HEK293T (cell line): Measurements from ENCODE around the gene CDKN2B-AS1.

Source experiments
- CTCF ChIA-PET: fragments of 350-600 bp; formaldehyde crosslinking; extraction: SDS; loops from one replicate; lab custom pipeline; 2021; ENCODE audit warnings: antibody characterized with exemption, inconsistent platforms; lab: Yijun Ruan, JAX
- POLR2A ChIA-PET: fragments of 350-600 bp; formaldehyde crosslinking; extraction: SDS; loops from one replicate; lab custom pipeline; 2020; ENCODE audit warnings: antibody characterized with exemption, inconsistent platforms; lab: Yijun Ruan, JAX
- DNase-seq: peaks from one replicate; pipeline ENCODE4 v3.0.0; 2012; ENCODE audit warnings: mixed read lengths; ENCODE audit errors: extremely low spot score
- ARNT ChIP-seq: fragments of 450-650 bp; IDR thresholded peaks from 2 replicates; pipeline ENCODE4 v1.6.1; 2017; ENCODE audit warnings: mild to moderate bottlenecking
- BHLHE40 ChIP-seq: fragments of 450-650 bp; IDR thresholded peaks from 2 replicates; pipeline ENCODE4 v1.6.1; 2016; ENCODE audit warnings: mild to moderate bottlenecking, moderate library complexity, borderline replicate concordance
- CTBP1 ChIP-seq: fragments of 450-650 bp; IDR thresholded peaks from 2 replicates; pipeline ENCODE4 v1.6.1; 2016; ENCODE audit warnings: borderline replicate concordance
- ELF4 ChIP-seq: fragments of 450-650 bp; IDR thresholded peaks from 2 replicates; pipeline ENCODE4 v1.6.1; 2017; ENCODE audit warnings: antibody characterized with exemption
- FOXA1 ChIP-seq: fragments of 450-650 bp; IDR thresholded peaks from 2 replicates; pipeline ENCODE4 v1.6.1; 2016; ENCODE audit warnings: mild to moderate bottlenecking
- FOXK2 ChIP-seq: fragments of 450-650 bp; IDR thresholded peaks from 2 replicates; pipeline ENCODE4 v1.6.1; 2016; ENCODE audit warnings: mild to moderate bottlenecking
- FOXM1 ChIP-seq: fragments of 450-650 bp; IDR thresholded peaks from 2 replicates; pipeline ENCODE4 v1.6.1; 2017; ENCODE audit warnings: mild to moderate bottlenecking, borderline replicate concordance
- HDGF ChIP-seq: fragments of 450-650 bp; IDR thresholded peaks from 2 replicates; pipeline ENCODE4 v1.6.1; 2017; ENCODE audit warnings: antibody characterized with exemption, borderline replicate concordance
- L3MBTL2 ChIP-seq: fragments of 450-650 bp; conservative IDR thresholded peaks from 2 replicates; pipeline ENCODE4 v1.6.1; 2016; ENCODE audit warnings: mild to moderate bottlenecking
- LEF1 ChIP-seq: fragments of 450-650 bp; IDR thresholded peaks from 2 replicates; pipeline ENCODE4 v1.6.1; 2017; ENCODE audit warnings: mild to moderate bottlenecking, borderline replicate concordance
- NFRKB ChIP-seq: fragments of 450-650 bp; IDR thresholded peaks from 2 replicates; pipeline ENCODE4 v1.6.1; 2016; ENCODE audit warnings: mild to moderate bottlenecking, moderate library complexity
- PKNOX1 ChIP-seq: fragments of 450-650 bp; IDR thresholded peaks from 2 replicates; pipeline ENCODE4 v1.6.1; 2016
- SP1 ChIP-seq: fragments of 450-650 bp; IDR thresholded peaks from 2 replicates; pipeline ENCODE4 v1.6.1; 2017
- SUZ12 ChIP-seq: fragments of 450-650 bp; IDR thresholded peaks from 2 replicates; pipeline ENCODE4 v1.6.1; 2016; ENCODE audit warnings: mild to moderate bottlenecking
- TARDBP ChIP-seq: fragments of 450-650 bp; IDR thresholded peaks from 2 replicates; pipeline ENCODE4 v1.6.1; 2016
- ZNF384 ChIP-seq: fragments of 450-650 bp; IDR thresholded peaks from 2 replicates; pipeline ENCODE4 v1.6.1; 2016

CDKN2B-AS1 gene

GRCh38 chr9:22008384-22008716 is 13.8 kb downstream of the CDKN2B-AS1 start:
- no peak for TF ChIP-seq CTBP1
- TF ChIP-seq LEF1: no peak
- no peak for TF ChIP-seq ELF4
- no peak for TF ChIP-seq L3MBTL2
- no peak for TF ChIP-seq HDGF
- no peak for TF ChIP-seq ARNT
- TF ChIP-seq SP1: no peak
- TF ChIP-seq FOXK2: no peak
- TF ChIP-seq FOXM1: no peak
- no peak for TF ChIP-seq NFRKB
- DNase-seq: no peak
- ChIA-PET CTCF (interaction anchor here (0.8 to 3.2 kb wide), 12 partner anchors 12 to 235 kb away, joined by 3 to 18 read pairs (median 8); partner anchors contain the start of genes CDKN2A and CDKN2B-AS1), POLR2A (interaction anchor here (1.2 to 3.0 kb wide), 8 partner anchors 10 to 230 kb away, joined by 4 to 24 read pairs (median 4); partner anchors contain the start of genes CDKN2A and CDKN2B-AS1)

GRCh38 chr9:22008717-22009505 is 14.3 kb downstream of the CDKN2B-AS1 start, which contains the start of gene CDKN2B:
CDKN2B (minus strand) TSS chr9:22009305; CDS start chr9:22008953, 352 bp downstream.
- ChIA-PET CTCF (interaction anchor here (0.6 to 3.2 kb wide), 17 partner anchors 8 to 812 kb away, joined by 3 to 18 read pairs (median 4); partner anchors contain the start of genes CDKN2A and CDKN2B-AS1), POLR2A (interaction anchor here (1.3 to 3.0 kb wide), 9 partner anchors 10 to 230 kb away, joined by 3 to 24 read pairs (median 4); partner anchors contain the start of genes CDKN2A and CDKN2B-AS1)
- DNase-seq: peak; percentile 100
- TF ChIP-seq PKNOX1 (peak; percentile 19; the same call in 1 of the 2 replicates), FOXA1 (no peak), ARNT (no peak), CTBP1 (peak; percentile 16; the same call in 1 of the 2 replicates), ZNF384 (no peak), SUZ12 (no peak), SP1 (no peak), LEF1 (no peak), BHLHE40 (no peak), FOXK2 (no peak), HDGF (peak; percentile 66; the same call in 1 of the 2 replicates), NFRKB (no peak), TARDBP (no peak), ELF4 (peak; percentile 41; the same call in 1 of the 2 replicates), L3MBTL2 (peak; percentile 33), FOXM1 (no peak)

- ChIA-PET POLR2A (interaction anchor here (1.3 to 3.0 kb wide), 7 partner anchors 9 to 229 kb away, joined by 3 to 24 read pairs (median 4); partner anchors contain the start of genes CDKN2A and CDKN2B-AS1), CTCF (interaction anchor here (0.6 to 3.2 kb wide), 13 partner anchors 9 to 813 kb away, joined by 3 to 18 read pairs (median 4); no protein-coding TSS in a partner anchor)
- no peak for TF ChIP-seq FOXM1
- TF ChIP-seq BHLHE40: no peak
- TF ChIP-seq HDGF: no peak
- TF ChIP-seq TARDBP: no peak
- no peak for TF ChIP-seq SUZ12
- no peak for TF ChIP-seq CTBP1
- TF ChIP-seq LEF1: no peak
- TF ChIP-seq SP1: no peak
- no peak for TF ChIP-seq ZNF384
- TF ChIP-seq L3MBTL2: no peak
- TF ChIP-seq FOXA1: no peak
- no peak; the same call in 1 of the 2 replicates for TF ChIP-seq PKNOX1
- TF ChIP-seq NFRKB: no peak
- no peak for TF ChIP-seq ARNT
- no peak for TF ChIP-seq FOXK2
- no peak for TF ChIP-seq ELF4
- DNase-seq: no peak
Observed at GRCh38 chr9:22009506-22009867, 14.9 kb downstream of the CDKN2B-AS1 start.

- ChIA-PET CTCF (no interaction called here), POLR2A (interaction anchor here (1.0 to 1.1 kb wide), 2 partner anchors 15 to 113 kb away, joined by 3 to 4 read pairs; no protein-coding TSS in a partner anchor)
- TF ChIP-seq FOXK2 (no peak), PKNOX1 (peak; percentile 76)
- no peak for DNase-seq
Observed at GRCh38 chr9:22010866-22011625, 16.5 kb downstream of the CDKN2B-AS1 start.

- TF ChIP-seq ARNT (no peak), PKNOX1 (no peak), TARDBP (no peak), LEF1 (no peak), ZNF384 (no peak), CTBP1 (no peak), SP1 (no peak), BHLHE40 (no peak), FOXM1 (no peak), FOXK2 (no peak), L3MBTL2 (no peak), FOXA1 (no peak), NFRKB (no peak), SUZ12 (no peak), ELF4 (no peak), HDGF (no peak)
Observed at GRCh38 chr9:22022396-22022795, 27.8 kb downstream of the CDKN2B-AS1 start.

More at GRCh38 chr9:22022396-22022795, 27.8 kb downstream of the CDKN2B-AS1 start:
- CTCF ChIA-PET: no interaction called here
- DNase-seq: no peak
- POLR2A ChIA-PET: no interaction called here
